ENCODE data around the gene INPP5A. TPM values are rescaled to one million over a fixed set of nuclear protein-coding genes. Genes with fewer than 3 reads are reported as not detected.
"Not testable (repeated sequence)": the region's sequence is repeated elsewhere in the genome, so short reads cannot be mapped to it uniquely, and the experiment has no call there.

Gene INPP5A
- total RNA-seq, 1 donor from 2014 or later, result 30.6 TPM

DNA sequence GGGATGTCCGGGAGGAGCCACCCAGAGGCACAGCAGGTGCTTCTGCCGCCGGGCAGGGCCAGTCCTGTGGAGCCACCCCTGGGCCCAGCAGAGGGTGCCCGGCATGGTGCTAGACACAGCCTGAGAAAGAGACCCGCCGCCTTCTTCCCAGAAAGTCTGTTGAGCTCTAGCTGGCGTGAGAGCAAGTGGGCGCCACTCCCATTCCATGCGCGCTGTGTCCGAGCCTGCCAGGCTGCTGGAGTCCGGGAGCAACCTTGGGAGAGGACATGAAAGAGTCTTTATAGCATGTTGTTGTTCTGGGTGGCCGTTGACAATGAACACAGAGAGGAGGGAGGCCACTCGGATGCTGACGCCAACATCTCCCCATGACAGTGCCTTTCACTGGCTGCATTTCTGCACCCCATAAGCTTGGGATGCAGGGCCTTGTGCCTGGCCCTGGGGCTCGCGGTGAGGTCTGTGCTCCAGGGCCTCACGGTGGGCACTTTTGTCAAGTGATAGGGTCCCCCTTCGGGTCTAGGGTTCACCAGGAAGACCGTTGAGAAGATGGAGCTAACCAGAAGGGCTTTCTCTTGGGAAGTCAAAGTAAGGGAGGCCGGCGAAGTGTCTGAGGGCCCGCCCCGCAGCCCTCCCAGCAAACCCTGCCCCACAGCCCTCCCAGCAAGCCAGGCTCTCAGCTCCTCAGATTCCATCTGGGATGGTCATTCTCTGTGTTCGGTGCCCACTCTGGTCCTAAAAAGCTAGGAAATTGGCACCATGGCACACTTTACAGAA lies 201.1 kb downstream of the INPP5A start:
- no peak overlapping the region for H3K27ac Mint-ChIP-seq
- H3K4me3 Mint-ChIP-seq (ENCODE audit: low read depth), result no peak overlapping the region
- no peaks in the 10 kb centered on the region for H3K27me3 Mint-ChIP-seq
- H3K9me3 Mint-ChIP-seq (ENCODE audit: low read depth), result no peaks in the 10 kb centered on the region
- peaks cover 15% of the 10 kb centered on the region for H3K4me1 Mint-ChIP-seq (ENCODE audit: low read depth)
- H3K36me3 Mint-ChIP-seq (ENCODE audit: insufficient read depth), result peaks cover 16% of the 10 kb centered on the region
- TF ChIP-seq CTCF (IDR thresholded peaks at IDR 0.05; ENCODE audit: unreplicated experiment), result no peak
- no peak for DNase-seq (ENCODE audit: low spot score, unreplicated experiment)

GRCh38 chr10:132739225-132739613 lies 201.6 kb downstream of the INPP5A start:
- no peaks in the 10 kb centered on the region for H3K27me3 Mint-ChIP-seq

GRCh38 chr10:132740588-132740987 lies 203.0 kb downstream of the INPP5A start:
- DNase-seq (ENCODE audit: low spot score, unreplicated experiment), result no peak
- Mint-ChIP-seq H3K9me3 (ENCODE audit: low read depth) (no peaks in the 10 kb centered on the region), H3K27ac (no peak overlapping the region), H3K36me3 (ENCODE audit: insufficient read depth) (peaks cover 16% of the 10 kb centered on the region), H3K27me3 (no peaks in the 10 kb centered on the region), H3K4me3 (ENCODE audit: low read depth) (no peak overlapping the region), H3K4me1 (ENCODE audit: low read depth) (peaks cover 15% of the 10 kb centered on the region)
- TF ChIP-seq CTCF (IDR thresholded peaks at IDR 0.05; ENCODE audit: unreplicated experiment), result no peak

More at GRCh38 chr10:132739225-132739613, 201.6 kb downstream of the INPP5A start:
- DNase-seq (ENCODE audit: low spot score, unreplicated experiment), result no peak
- Mint-ChIP-seq H3K36me3 (ENCODE audit: insufficient read depth) (peaks cover 16% of the 10 kb centered on the region), H3K4me3 (ENCODE audit: low read depth) (no peak overlapping the region), H3K27ac (no peak overlapping the region), H3K4me1 (ENCODE audit: low read depth) (peaks cover 15% of the 10 kb centered on the region), H3K9me3 (ENCODE audit: low read depth) (no peaks in the 10 kb centered on the region)
- TF ChIP-seq CTCF (IDR thresholded peaks at IDR 0.05; ENCODE audit: unreplicated experiment), result no peak

DNA sequence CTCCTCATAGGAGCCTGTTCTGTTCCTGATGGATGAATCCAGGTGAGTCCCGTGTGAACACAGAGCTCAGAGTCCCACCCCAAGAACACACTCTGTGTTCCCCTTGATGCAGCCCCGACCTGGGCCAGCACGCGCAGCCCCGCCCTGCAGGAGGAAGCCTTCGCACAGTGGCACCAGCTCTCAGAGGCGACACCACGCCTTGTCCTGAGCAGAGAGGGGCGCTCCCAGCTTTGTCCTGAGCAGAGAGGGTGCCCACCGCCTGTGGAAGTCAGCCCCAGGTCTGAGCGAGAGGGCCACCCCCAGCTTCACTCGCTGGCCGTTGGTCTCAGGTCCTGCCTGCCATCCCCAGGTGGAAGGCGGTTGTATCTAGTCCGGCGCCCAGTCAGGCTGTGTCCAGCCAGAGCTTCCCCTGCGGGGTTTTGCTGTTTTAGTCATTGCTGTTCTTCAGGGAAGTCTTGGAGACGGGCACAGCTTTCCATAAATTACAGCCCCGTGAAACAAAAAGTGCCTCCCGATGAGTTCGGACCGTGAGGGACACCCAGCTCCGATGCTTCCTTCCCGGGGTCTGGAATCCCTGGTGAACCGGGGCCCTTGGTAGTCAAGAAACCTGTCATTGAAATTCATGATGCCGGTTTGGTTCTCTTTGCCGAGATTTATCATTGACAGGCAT lies 204.7 kb downstream of the INPP5A start:
- no peak for TF ChIP-seq CTCF (IDR thresholded peaks at IDR 0.05; ENCODE audit: unreplicated experiment)
- Mint-ChIP-seq H3K9me3 (ENCODE audit: low read depth) (no peaks in the 10 kb centered on the region), H3K27ac (no peak overlapping the region), H3K4me1 (ENCODE audit: low read depth) (peaks cover 18% of the 10 kb centered on the region), H3K27me3 (no peaks in the 10 kb centered on the region), H3K36me3 (ENCODE audit: insufficient read depth) (peaks cover 16% of the 10 kb centered on the region), H3K4me3 (ENCODE audit: low read depth) (no peak overlapping the region)
- DNase-seq (ENCODE audit: low spot score, unreplicated experiment), result no peak

GRCh38 chr10:132742837-132743194 lies 205.2 kb downstream of the INPP5A start:
- no peaks in the 10 kb centered on the region for H3K27me3 Mint-ChIP-seq
- H3K36me3 Mint-ChIP-seq (ENCODE audit: insufficient read depth), result peaks cover 16% of the 10 kb centered on the region
- no peaks in the 10 kb centered on the region for H3K9me3 Mint-ChIP-seq (ENCODE audit: low read depth)
- DNase-seq (ENCODE audit: low spot score, unreplicated experiment), result no peak
- no peak overlapping the region for H3K4me3 Mint-ChIP-seq (ENCODE audit: low read depth)
- H3K27ac Mint-ChIP-seq, result no peak overlapping the region
- TF ChIP-seq CTCF (IDR thresholded peaks at IDR 0.05; ENCODE audit: unreplicated experiment), result no peak
- H3K4me1 Mint-ChIP-seq (ENCODE audit: low read depth), result peaks cover 18% of the 10 kb centered on the region

DNA sequence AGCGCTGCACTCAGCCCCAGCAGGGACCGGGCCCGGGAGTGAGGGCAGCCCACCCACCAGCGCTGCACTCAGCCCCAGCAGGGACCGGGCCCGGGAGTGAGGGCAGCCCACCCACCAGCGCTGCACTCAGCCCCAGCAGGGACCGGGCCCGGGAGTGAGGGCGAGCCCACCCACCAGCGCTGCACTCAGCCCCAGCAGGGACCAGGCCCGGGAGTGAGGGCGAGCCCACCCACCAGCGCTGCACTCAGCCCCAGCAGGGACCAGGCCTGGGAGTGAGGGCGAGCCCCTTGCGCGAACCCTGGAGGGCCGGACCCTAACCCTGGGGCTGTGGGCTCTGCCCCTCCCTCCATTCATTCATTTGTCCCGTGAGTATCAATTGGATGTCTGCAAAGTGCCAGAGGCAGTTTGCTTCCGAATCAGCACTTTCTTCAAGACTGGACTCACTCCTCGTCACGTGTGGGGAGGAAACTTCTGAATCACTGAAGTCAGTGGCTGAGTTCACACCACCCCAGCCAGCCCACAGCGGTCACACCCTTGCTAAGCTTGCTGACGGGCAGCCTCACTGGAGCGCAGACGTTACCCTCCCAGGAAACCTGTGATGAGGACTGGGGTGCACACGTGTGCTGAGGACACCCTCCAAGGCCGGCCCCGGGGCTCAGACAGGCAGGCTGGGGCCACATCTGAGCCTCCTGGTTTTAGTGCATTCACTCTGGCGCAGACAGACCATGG lies 205.8 kb downstream of the INPP5A start:
- Mint-ChIP-seq H3K36me3 (ENCODE audit: insufficient read depth) (peaks cover 16% of the 10 kb centered on the region), H3K27ac (peak overlapping the region; percentile 49), H3K4me1 (ENCODE audit: low read depth) (peaks cover 19% of the 10 kb centered on the region)
- DNase-seq (ENCODE audit: low spot score, unreplicated experiment); H3K9me3 Mint-ChIP-seq (ENCODE audit: low read depth); H3K4me3 Mint-ChIP-seq (ENCODE audit: low read depth); H3K27me3 Mint-ChIP-seq: not testable (repeated sequence)

Data from progenitor cell of endocrine pancreas (in vitro differentiated cells).